Astrocyte (in vitro differentiated cells and primary cell): ENCODE results near the gene SLC16A7. TPM values are rescaled to one million over a fixed set of nuclear protein-coding genes. Genes with fewer than 3 reads are reported as not detected.

Experiments used
- DNase-seq: peaks from one replicate; pipeline ENCODE4 v3.0.0-alpha.2; 2010; ENCODE audit warnings: low read depth
- FAIRE-seq: peaks from 2 replicates; lab custom pipeline; 2011; peaks lifted over from hg19 to GRCh38; lab: Jason Lieb, UNC
- H2AFZ ChIP-seq: 2 replicates; pipeline ENCODE4 v1.6.0; 2012; ENCODE audit warnings: low read depth, low read length, inconsistent platforms
- H3K27ac ChIP-seq: 2 replicates; pipeline ENCODE4 v1.5.1; 2011; ENCODE audit warnings: low read depth, low read length, inconsistent platforms
- H3K27me3 ChIP-seq: 2 replicates; pipeline ENCODE4 v1.6.0; 2011; ENCODE audit warnings: low read length, inconsistent platforms; ENCODE audit not compliant: insufficient read depth
- H3K36me3 ChIP-seq: 2 replicates; pipeline ENCODE4 v1.5.1; 2011; ENCODE audit warnings: low read length, inconsistent platforms; ENCODE audit not compliant: insufficient read depth
- H3K4me1 ChIP-seq: 2 replicates; pipeline ENCODE4 v1.5.1; 2011; ENCODE audit warnings: low read length, inconsistent platforms; ENCODE audit not compliant: insufficient read depth
- H3K4me2 ChIP-seq: 2 replicates; pipeline ENCODE4 v1.6.0; 2012; ENCODE audit warnings: low read length, inconsistent platforms
- H3K4me3 ChIP-seq: 2 replicates; pipeline ENCODE4 v1.5.1; 2011; ENCODE audit warnings: low read depth, mild to moderate bottlenecking, low read length, inconsistent platforms; ENCODE audit not compliant: insufficient read depth
- H3K79me2 ChIP-seq: 2 replicates; pipeline ENCODE4 v1.6.0; 2012; ENCODE audit warnings: mild to moderate bottlenecking, low read length, inconsistent platforms; ENCODE audit not compliant: insufficient read depth
- H3K9ac ChIP-seq: 2 replicates; pipeline ENCODE4 v1.6.0; 2012; ENCODE audit warnings: mild to moderate bottlenecking, low read length, inconsistent platforms
- H3K9me3 ChIP-seq: 2 replicates; pipeline ENCODE4 v1.5.1; 2012; ENCODE audit warnings: low read depth, mild to moderate bottlenecking, low read length, inconsistent platforms; ENCODE audit not compliant: insufficient read depth
- H4K20me1 ChIP-seq: 2 replicates; pipeline ENCODE4 v1.6.0; 2012; ENCODE audit warnings: low read length, inconsistent platforms; ENCODE audit not compliant: insufficient read depth
- H3K27ac Mint-ChIP-seq: one replicate; pipeline ENCODE4 v1.8.0; 2021; ENCODE audit warnings: mild to moderate bottlenecking, mixed read lengths; ENCODE audit not compliant: unreplicated experiment
- H3K27me3 Mint-ChIP-seq: one replicate; pipeline ENCODE4 v1.8.0; 2021; ENCODE audit warnings: low read depth, mixed read lengths; ENCODE audit not compliant: unreplicated experiment
- H3K36me3 Mint-ChIP-seq: one replicate; pipeline ENCODE4 v1.8.0; 2021; ENCODE audit warnings: low read depth, mixed read lengths; ENCODE audit not compliant: unreplicated experiment
- H3K4me1 Mint-ChIP-seq: one replicate; pipeline ENCODE4 v1.8.0; 2021; ENCODE audit warnings: low read depth, mixed read lengths; ENCODE audit not compliant: unreplicated experiment
- H3K4me3 Mint-ChIP-seq: one replicate; pipeline ENCODE4 v1.8.0; 2021; ENCODE audit warnings: mild to moderate bottlenecking, moderate library complexity, mixed read lengths; ENCODE audit not compliant: unreplicated experiment
- H3K9me3 Mint-ChIP-seq: one replicate; pipeline ENCODE4 v1.8.0; 2021; ENCODE audit warnings: mild to moderate bottlenecking, mixed read lengths; ENCODE audit not compliant: unreplicated experiment
- CTCF ChIP-seq: IDR thresholded peaks from 2 replicates; pipeline ENCODE4 v1.5.1; 2011; ENCODE audit warnings: low read depth, mild to moderate bottlenecking, inconsistent platforms, low read length, moderate library complexity; ENCODE audit not compliant: insufficient read depth
- EZH2 ChIP-seq: IDR thresholded peaks from 2 replicates; pipeline ENCODE4 v1.6.1; 2012; ENCODE audit warnings: mild to moderate bottlenecking, low read length, inconsistent platforms; ENCODE audit not compliant: insufficient read depth
- total RNA-seq: library from RNA; stranded (reverse); gene quantifications from 2 replicates; pipeline ENCODE4 v1.2.1, GENCODE V29; 2021

SLC16A7 gene
- total RNA-seq, 1 donor from 2014 or later: 4.5 TPM

- H3K27me3 Mint-ChIP-seq: no peaks in the 10 kb centered on the region
These were observed 56.3 kb downstream of the SLC16A7 start for GRCh38 chr12:59652130-59652529.

GRCh38 chr12:59654061-59654460, 58.2 kb downstream of the SLC16A7 start:
- no peaks in the 10 kb centered on the region for H3K36me3 Mint-ChIP-seq
- H3K79me2 ChIP-seq: no peaks in the 10 kb centered on the region
- FAIRE-seq: no peak

More at GRCh38 chr12:59652130-59652529, 56.3 kb downstream of the SLC16A7 start:
- no peak overlapping the region for H2AFZ ChIP-seq
- Mint-ChIP-seq H3K4me3 (no peak overlapping the region), H3K36me3 (no peaks in the 10 kb centered on the region), H3K27ac (no peak overlapping the region), H3K9me3 (no peaks in the 10 kb centered on the region), H3K4me1 (peaks cover 19% of the 10 kb centered on the region)
- no peaks in the 10 kb centered on the region for H3K36me3 ChIP-seq
- H3K27me3 ChIP-seq: no peaks in the 10 kb centered on the region
- no peak overlapping the region for H3K27ac ChIP-seq
- TF ChIP-seq CTCF: no peak
- no peak for TF ChIP-seq EZH2
- DNase-seq (no peak), FAIRE-seq (no peak)
- H3K4me1 ChIP-seq: peaks cover 19% of the 10 kb centered on the region
- no peak overlapping the region for H3K4me2 ChIP-seq
- no peak overlapping the region for H3K4me3 ChIP-seq
- H3K9ac ChIP-seq: no peak overlapping the region
- H4K20me1 ChIP-seq: no peaks in the 10 kb centered on the region
- H3K79me2 ChIP-seq: no peaks in the 10 kb centered on the region
- H3K9me3 ChIP-seq: no peaks in the 10 kb centered on the region

More at GRCh38 chr12:59654061-59654460, 58.2 kb downstream of the SLC16A7 start:
- TF ChIP-seq EZH2 (no peak), CTCF (no peak)
- Histone ChIP-seq H2AFZ (no peak overlapping the region), H3K4me1 (peaks cover 25% of the 10 kb centered on the region), H3K27me3 (no peaks in the 10 kb centered on the region), H3K4me3 (no peak overlapping the region), H3K4me2 (no peak overlapping the region), H3K9ac (no peak overlapping the region), H3K27ac (no peak overlapping the region), H3K36me3 (no peaks in the 10 kb centered on the region), H4K20me1 (no peaks in the 10 kb centered on the region), H3K9me3 (no peaks in the 10 kb centered on the region)
- Mint-ChIP-seq H3K4me3 (no peak overlapping the region), H3K4me1 (peaks cover 26% of the 10 kb centered on the region), H3K27me3 (no peaks in the 10 kb centered on the region), H3K9me3 (no peaks in the 10 kb centered on the region), H3K27ac (no peak overlapping the region)
- no peak for DNase-seq
